K562 (cell line): ENCODE data around the gene METTL15. TPM values are rescaled to one million over a fixed set of nuclear protein-coding genes. Genes with fewer than 3 reads are reported as not detected.

Source experiments
- ATAC-seq: fragments of 200-7000 bp; cut with Tn5 transposase; 3 replicates; pipeline ENCODE4 v1.9.1; 2020; ENCODE audit warnings: moderate library complexity
- BruUV-seq: library from RNA; stranded (reverse); fragments of 400-500 nt; replicated peaks from 2 replicates; lab custom pipeline; 2021; lab: Mats Ljungman, UMichigan
- CTCF ChIA-PET: fragments of 300-600 bp; formaldehyde crosslinking; extraction: SDS; loops from one replicate; lab custom pipeline; 2021; ENCODE audit warnings: low intra/inter-chr PET ratio; lab: Yijun Ruan, JAX
- POLR2A ChIA-PET: fragments of 300-600, 350-650 bp; sonication (Branson Sonifier 250); formaldehyde crosslinking; extraction: SDS; loops from one replicate; lab custom pipeline; 2021; ENCODE audit warnings: antibody characterized with exemption, inconsistent platforms; lab: Yijun Ruan, JAX
- DNase-seq, 4 experiments: peaks; one replicate each; pipeline versions ENCODE4 v3.0.0 to v3.0.0-alpha.2; 2011 to 2018; ENCODE audit warnings: low spot score in 3 of 4, mixed read lengths in 3 of 4; ENCODE audit errors: extremely low read depth in 1 of 4
- FAIRE-seq: peaks from 2 replicates; lab custom pipeline; 2011; peaks lifted over from hg19 to GRCh38; lab: Jason Lieb, UNC
- H2AFZ ChIP-seq: 2 replicates; pipeline ENCODE4 v1.6.0; 2011; ENCODE audit warnings: low read depth, low read length, control low read depth, inconsistent platforms
- H3K27ac ChIP-seq: fragments of 200-600 bp; 3 replicates; pipeline ENCODE4 v1.8.0; 2011; ENCODE audit warnings: low read depth, mild to moderate bottlenecking, control low read depth, inconsistent platforms, low read length, moderate library complexity, mixed read lengths; ENCODE audit errors: extremely low read depth
- H3K27me3 ChIP-seq, 2 experiments: fragments of 300-600 bp in 1 of 2; 2 replicates in 1 of 2; 3 replicates in 1 of 2; pipeline versions ENCODE4 v1.6.0 to v1.8.0; 2011; ENCODE audit warnings: inconsistent platforms in 2 of 2, low read length in 2 of 2, mild to moderate bottlenecking in 1 of 2, mixed read lengths in 1 of 2, moderate library complexity in 1 of 2; ENCODE audit not compliant: control insufficient read depth in 2 of 2, insufficient read depth in 2 of 2
- H3K36me3 ChIP-seq: fragments of 300-600 bp; 3 replicates; pipeline ENCODE4 v1.8.0; 2011; ENCODE audit warnings: mild to moderate bottlenecking, low read length, inconsistent platforms; ENCODE audit not compliant: control insufficient read depth, insufficient read depth
- H3K4me1 ChIP-seq, 2 experiments: fragments of 200-600 bp in 1 of 2; replicated peaks in 1 of 2; 2 replicates in 1 of 2; 3 replicates in 1 of 2; pipeline versions ENCODE4 v1.5.1 to v1.8.0; 2011; ENCODE audit warnings: inconsistent platforms in 2 of 2, low read length in 2 of 2, mild to moderate bottlenecking in 1 of 2, mixed read lengths in 1 of 2, moderate library complexity in 1 of 2; ENCODE audit not compliant: control insufficient read depth in 2 of 2, insufficient read depth in 2 of 2
- H3K4me2 ChIP-seq: 2 replicates; pipeline ENCODE4 v1.6.1; 2011; ENCODE audit warnings: low read length, control low read depth, inconsistent platforms, mixed read lengths; ENCODE audit not compliant: insufficient read depth
- H3K4me3 ChIP-seq: fragments of 200-600 bp; sonication (generic), shearing (Covaris generic); 2 replicates; pipeline ENCODE4 v1.5.1; 2016; ENCODE audit warnings: control low read depth, inconsistent platforms
- H3K79me2 ChIP-seq: fragments of 200-600 bp; 3 replicates; pipeline ENCODE4 v1.8.0; 2011; ENCODE audit warnings: low read length, inconsistent platforms; ENCODE audit not compliant: control insufficient read depth, insufficient read depth
- H3K9ac ChIP-seq, 2 experiments: 2 replicates each; pipeline versions ENCODE4 v1.6.0 to v1.6.1; 2011; ENCODE audit warnings: low read depth in 2 of 2, low read length in 2 of 2, control low read depth in 1 of 2, inconsistent platforms in 1 of 2, mild to moderate bottlenecking in 1 of 2, mixed read lengths in 1 of 2; ENCODE audit not compliant: insufficient read depth in 1 of 2
- H3K9me1 ChIP-seq: one replicate; pipeline ENCODE4 v1.6.0; 2011; ENCODE audit warnings: inconsistent platforms, mild to moderate bottlenecking, low read length, moderate library complexity; ENCODE audit not compliant: control insufficient read depth, insufficient read depth
- H3K9me3 ChIP-seq: replicated peaks from 2 replicates; pipeline ENCODE4 v1.5.1; 2011; ENCODE audit warnings: low read depth, low read length, inconsistent platforms; ENCODE audit not compliant: control insufficient read depth, insufficient read depth
- H4K20me1 ChIP-seq: replicated peaks from 2 replicates; pipeline ENCODE4 v1.6.1; 2011; ENCODE audit warnings: low read length, inconsistent platforms, mixed read lengths; ENCODE audit not compliant: control insufficient read depth, insufficient read depth
- ATF3 ChIP-seq, 2 experiments: fragments of 450-650 bp in 1 of 2; sonication (generic) in 1 of 2; formaldehyde crosslinking in 1 of 2; IDR thresholded peaks in 1 of 2; conservative IDR thresholded peaks in 1 of 2; 2 replicates each; pipeline versions ENCODE4 v1.6.1 to v1.8.1; 2016 to 2023; ENCODE audit warnings: mild to moderate bottlenecking in 2 of 2, moderate library complexity in 2 of 2, inconsistent platforms in 1 of 2, missing genetic modification reagents in 1 of 2
- CREB5 ChIP-seq: fragments of 250-450 bp; sonication (Bioruptor Pico); IDR thresholded peaks from 2 replicates; pipeline ENCODE4 v1.5.0; 2020; ENCODE audit warnings: mild to moderate bottlenecking
- CTCFL ChIP-seq: IDR thresholded peaks from 2 replicates; pipeline ENCODE4 v1.6.1; 2011; ENCODE audit warnings: borderline replicate concordance, low read depth, mild to moderate bottlenecking, moderate library complexity, low read length; ENCODE audit not compliant: insufficient read depth, poor library complexity, severe bottlenecking
- E2F4 ChIP-seq: sonication (generic); formaldehyde crosslinking; IDR thresholded peaks from 2 replicates; pipeline ENCODE4 v1.8.0; 2022; ENCODE audit warnings: mild to moderate bottlenecking, low read depth, missing genetic modification reagents
- FOSL1 ChIP-seq: fragments of 200-800 bp; sonication (Bioruptor generic); conservative IDR thresholded peaks from 2 replicates; pipeline ENCODE4 v1.6.1; 2016; ENCODE audit warnings: missing genetic modification characterization, missing compliant biosample characterization
- MEIS2 ChIP-seq: fragments of 450-650 bp; IDR thresholded peaks from 2 replicates; pipeline ENCODE4 v1.6.1; 2014; ENCODE audit warnings: mild to moderate bottlenecking; ENCODE audit not compliant: partially characterized antibody
- NFE2 ChIP-seq: IDR thresholded peaks from 2 replicates; pipeline ENCODE4 v1.6.1; 2014; ENCODE audit warnings: antibody characterized with exemption, low read depth
- RBM15 ChIP-seq: fragments of 200-400 bp; formaldehyde crosslinking; IDR thresholded peaks from 2 replicates; pipeline ENCODE4 v1.6.1; 2018; ENCODE audit warnings: mild to moderate bottlenecking, low read length, moderate library complexity; ENCODE audit not compliant: insufficient read depth
- ZNF140 ChIP-seq: fragments of 250-450 bp; sonication (Bioruptor Pico); IDR thresholded peaks from 2 replicates; pipeline ENCODE4 v1.8.0; 2021; ENCODE audit warnings: moderate library complexity, mild to moderate bottlenecking, inconsistent platforms
- WGBS: fragments of 100-300 bp; shearing (Covaris generic); methylation state at CpG from one replicate; pipeline ENCODE4 v1.1.6; 2016; ENCODE audit warnings: low coverage, mixed read lengths; ENCODE audit not compliant: insufficient coverage; ENCODE audit errors: missing lambda C conversion rate; 5-methylcytosine and 5-hydroxymethylcytosine counted together
- in situ Hi-C: fragments of 300-500 bp; cut with MboI; formaldehyde crosslinking; loops from 4 replicates; pipeline ENCODE4 v1.15.0; 2018; ENCODE audit warnings: inconsistent platforms, mixed read lengths
- intact Hi-C: fragments of 100-400 bp; cut with micrococcal nuclease; formaldehyde crosslinking; loops from 2 replicates; pipeline ENCODE4 v1.14.2; 2022
- polyA plus RNA-seq, 8 experiments: library from polyadenylated mRNA; depleted of rRNA in 4 of 8; stranded (reverse) in 5 of 8; unstranded in 3 of 8; fragments of >200 nt; fragmentation: Nextera tagmentation in 2 of 8; fragmentation: Illumina TruSeq in 1 of 8; extraction: Ambion mirVana in 2 of 8; extraction: Trizol in 1 of 8; gene quantifications; 2 replicates each; pipeline versions ENCODE4 v1.2.1 to v1.2.3, GENCODE V29; 2011 to 2014; ENCODE audit warnings: inconsistent platforms in 1 of 8, missing spikeins in 1 of 8
- total RNA-seq, 7 experiments: library from RNA; depleted of rRNA in 6 of 7; stranded (reverse); fragments of >200 nt in 6 of 7; fragmentation: Illumina TruSeq in 2 of 7; extraction: Trizol in 2 of 7; gene quantifications; 2 replicates each; pipeline versions ENCODE4 v1.2.1 to v1.2.3, GENCODE V29; 2011 to 2021; ENCODE audit warnings: low replicate concordance in 1 of 7

METTL15 gene
- total and polyA plus RNA-seq, 9 of the 15 experiments (the other 6 are each of a cell fraction or from before 2014, with no cell fraction given) = 10.7 to 21.7 (median 15.9) TPM

- TF ChIP-seq CTCFL (no peak), RBM15 (no peak), MEIS2 (no peak), ZNF140 (CRISPR knock-in tag) (no peak), NFE2 (no peak)
These were observed 6.5 kb downstream of the METTL15 start (continued) for GRCh38 chr11:28114731-28115130.

- no peaks in the 10 kb centered on the region for H3K9me3 ChIP-seq
- ChIA-PET POLR2A (interaction anchor here (0.7 kb wide), 1 partner anchor 10 kb away, joined by 3 read pairs; no protein-coding TSS in a partner anchor), CTCF (no interaction called here)
- H3K4me2 ChIP-seq = no peak overlapping the region
- H3K36me3 ChIP-seq = peaks cover 35% of the 10 kb centered on the region
- no TSS peak for BruUV-seq
- DNase-seq (no peak), FAIRE-seq (no peak), ATAC-seq (no peak)
- H3K79me2 ChIP-seq = peaks cover 50% of the 10 kb centered on the region
- H2AFZ ChIP-seq = no peak overlapping the region
- WGBS = 92% methylated on average over 4 of the region's 4 CpGs
- no peaks in the 10 kb centered on the region for H3K9me1 ChIP-seq
- H4K20me1 ChIP-seq = no peaks in the 10 kb centered on the region
- H3K4me3 ChIP-seq = no peak overlapping the region
- no peaks in the 10 kb centered on the region for H3K27me3 ChIP-seq
- H3K27ac ChIP-seq = no peak overlapping the region
- H3K4me1 ChIP-seq = no peaks in the 10 kb centered on the region
- TF ChIP-seq E2F4 (CRISPR knock-in tag) = no peak
- no peak for TF ChIP-seq CREB5 (CRISPR knock-in tag)
- TF ChIP-seq FOSL1 (tag) = 0 out of 2 replicates have a peak, but pooled peaks have one; percentile 14
- TF ChIP-seq ATF3 (IDR thresholded peaks at IDR 0.05) = peak; percentile 77
- no peak for TF ChIP-seq ATF3 (CRISPR knock-in tag; conservative IDR thresholded peaks at IDR 0.05)
- intact Hi-C loops (no loop called here), in situ Hi-C loops (no loop called here)
- no peak overlapping the region for H3K9ac ChIP-seq
These were observed 9.5 kb downstream of the METTL15 start for GRCh38 chr11:28117712-28118111.
